ENCODE measurements around the gene SAMD14.

Gene SAMD14

DNA sequence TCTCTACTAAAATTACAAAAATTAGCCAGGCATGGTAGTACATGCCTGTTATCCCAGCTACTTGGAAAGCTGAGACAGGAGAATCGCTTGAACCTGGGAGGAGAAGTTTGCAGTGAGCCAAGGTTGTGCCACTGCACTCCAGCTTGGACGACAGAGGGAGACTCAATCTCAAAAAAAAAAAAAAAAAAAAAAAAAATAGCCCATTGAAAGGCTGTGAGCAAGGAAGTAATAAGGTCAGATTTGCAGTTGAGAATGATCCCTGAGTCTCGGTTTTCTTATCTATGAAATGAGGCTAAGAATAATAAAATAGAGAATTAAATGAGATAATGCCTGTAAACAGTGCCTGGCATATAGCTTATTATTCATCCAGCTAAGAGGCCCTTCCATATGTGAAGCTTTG is 36.2 kb downstream of the SAMD14 start:
- DNase-seq (ENCODE audit: low read depth): no peak
- no peak overlapping the region for H3K4me3 ChIP-seq (ENCODE audit: control insufficient read depth, low read depth, low read length)
- TF ChIP-seq, protein P1, sequence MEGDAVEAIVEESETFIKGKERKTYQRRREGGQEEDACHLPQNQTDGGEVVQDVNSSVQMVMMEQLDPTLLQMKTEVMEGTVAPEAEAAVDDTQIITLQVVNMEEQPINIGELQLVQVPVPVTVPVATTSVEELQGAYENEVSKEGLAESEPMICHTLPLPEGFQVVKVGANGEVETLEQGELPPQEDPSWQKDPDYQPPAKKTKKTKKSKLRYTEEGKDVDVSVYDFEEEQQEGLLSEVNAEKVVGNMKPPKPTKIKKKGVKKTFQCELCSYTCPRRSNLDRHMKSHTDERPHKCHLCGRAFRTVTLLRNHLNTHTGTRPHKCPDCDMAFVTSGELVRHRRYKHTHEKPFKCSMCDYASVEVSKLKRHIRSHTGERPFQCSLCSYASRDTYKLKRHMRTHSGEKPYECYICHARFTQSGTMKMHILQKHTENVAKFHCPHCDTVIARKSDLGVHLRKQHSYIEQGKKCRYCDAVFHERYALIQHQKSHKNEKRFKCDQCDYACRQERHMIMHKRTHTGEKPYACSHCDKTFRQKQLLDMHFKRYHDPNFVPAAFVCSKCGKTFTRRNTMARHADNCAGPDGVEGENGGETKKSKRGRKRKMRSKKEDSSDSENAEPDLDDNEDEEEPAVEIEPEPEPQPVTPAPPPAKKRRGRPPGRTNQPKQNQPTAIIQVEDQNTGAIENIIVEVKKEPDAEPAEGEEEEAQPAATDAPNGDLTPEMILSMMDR (IDR thresholded peaks at IDR 0.05; ENCODE audit: control insufficient read depth, insufficient read depth, low read depth, low read length, missing control alignments): no peak

DNA sequence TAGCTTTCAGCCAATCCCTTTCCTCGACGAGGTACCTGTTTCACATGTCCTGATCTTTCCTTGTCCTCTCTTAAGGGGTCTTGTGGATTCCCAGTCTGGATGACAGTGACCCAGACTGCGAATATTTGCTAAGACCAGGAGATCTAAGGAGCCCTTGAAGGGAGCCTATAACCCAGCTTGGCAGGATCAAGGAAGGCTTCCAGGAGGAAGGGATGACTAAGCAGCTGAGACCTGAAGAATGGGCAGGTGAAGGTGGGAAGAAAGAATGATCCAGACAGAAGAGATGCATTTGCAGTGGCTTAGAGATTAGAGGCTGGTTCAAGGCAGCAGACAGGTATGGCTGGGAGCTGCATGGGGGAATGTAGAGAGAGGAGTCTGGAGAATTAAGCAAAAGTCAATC is 36.7 kb downstream of the SAMD14 start:
- H3K4me3 ChIP-seq (ENCODE audit: control insufficient read depth, low read depth, low read length): no peak overlapping the region
- TF ChIP-seq, protein P1 (IDR thresholded peaks at IDR 0.05; ENCODE audit: control insufficient read depth, insufficient read depth, low read depth, low read length, missing control alignments): no peak
- DNase-seq (ENCODE audit: low read depth): no peak

DNA sequence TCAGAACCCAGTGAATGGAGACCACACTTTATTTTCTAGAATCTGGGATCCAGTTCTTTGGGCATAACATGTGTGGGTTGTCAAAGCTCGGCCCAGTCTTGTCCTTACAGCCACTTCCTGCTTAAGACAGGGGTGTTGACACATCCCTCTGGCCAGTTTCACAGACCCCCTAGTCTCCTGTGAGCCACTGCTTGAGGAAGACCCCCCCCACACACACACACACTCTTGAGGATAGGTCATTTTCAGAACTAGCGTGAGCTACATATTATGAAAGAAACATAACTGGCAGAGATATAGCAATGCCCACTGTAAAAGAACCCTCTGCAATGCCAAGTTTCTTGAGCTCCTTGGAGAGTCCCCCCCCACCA is 38.1 kb downstream of the SAMD14 start:
- H3K4me3 ChIP-seq (ENCODE audit: control insufficient read depth, low read depth, low read length): no peak overlapping the region
- TF ChIP-seq, protein P1 (IDR thresholded peaks at IDR 0.05; ENCODE audit: control insufficient read depth, insufficient read depth, low read depth, low read length, missing control alignments): no peak
- DNase-seq (ENCODE audit: low read depth): no peak

DNA sequence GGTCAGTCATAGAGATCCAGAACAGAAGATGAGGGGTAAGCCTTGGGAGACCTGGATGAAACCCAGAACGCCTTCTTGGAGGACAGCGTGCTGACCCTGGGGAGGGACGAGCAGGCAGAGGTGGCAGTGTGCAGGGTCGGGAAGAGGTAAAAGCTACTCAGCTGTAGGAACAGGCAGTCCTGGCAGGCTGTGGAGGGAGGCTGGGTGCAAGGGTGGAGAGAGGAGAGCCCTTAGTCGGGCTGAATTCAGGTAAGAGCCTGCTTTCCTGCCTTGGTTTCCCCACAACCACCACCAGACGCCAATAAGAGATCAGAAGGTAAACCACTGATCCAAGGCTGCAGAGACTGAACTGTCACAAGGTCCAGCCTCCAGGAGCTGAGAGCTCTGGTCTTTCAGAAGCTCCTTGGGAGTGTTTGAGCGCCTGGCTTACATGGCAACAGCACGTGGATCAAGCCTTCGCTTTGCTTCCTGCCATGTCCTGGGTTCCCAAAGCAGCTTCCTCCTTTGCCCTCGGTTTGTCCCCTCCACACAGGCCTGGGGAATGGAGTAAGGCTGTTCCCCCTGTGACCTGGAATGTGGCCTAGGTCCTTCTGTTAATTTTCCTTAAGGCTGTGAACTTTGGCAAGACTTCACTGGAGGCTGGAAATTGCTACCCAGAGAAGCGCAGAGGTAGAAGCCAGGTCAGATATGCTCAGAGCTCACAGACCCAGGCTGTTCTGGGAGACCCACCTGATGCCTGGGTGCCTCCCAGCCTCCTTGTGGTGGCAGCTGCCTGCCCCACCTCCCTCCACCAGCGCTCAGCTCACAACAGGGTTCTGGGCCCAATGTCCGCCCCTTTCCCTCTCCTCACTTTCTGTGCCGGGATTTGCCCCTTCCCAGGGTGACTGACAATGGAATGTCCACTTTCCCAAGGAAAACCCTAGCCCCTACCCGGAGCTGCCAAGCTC is 38.7 kb downstream of the SAMD14 start:
- no peak for DNase-seq (ENCODE audit: low read depth)
- TF ChIP-seq, protein P1 (IDR thresholded peaks at IDR 0.05; ENCODE audit: control insufficient read depth, insufficient read depth, low read depth, low read length, missing control alignments): no peak
- H3K4me3 ChIP-seq (ENCODE audit: control insufficient read depth, low read depth, low read length): no peak overlapping the region

DNA sequence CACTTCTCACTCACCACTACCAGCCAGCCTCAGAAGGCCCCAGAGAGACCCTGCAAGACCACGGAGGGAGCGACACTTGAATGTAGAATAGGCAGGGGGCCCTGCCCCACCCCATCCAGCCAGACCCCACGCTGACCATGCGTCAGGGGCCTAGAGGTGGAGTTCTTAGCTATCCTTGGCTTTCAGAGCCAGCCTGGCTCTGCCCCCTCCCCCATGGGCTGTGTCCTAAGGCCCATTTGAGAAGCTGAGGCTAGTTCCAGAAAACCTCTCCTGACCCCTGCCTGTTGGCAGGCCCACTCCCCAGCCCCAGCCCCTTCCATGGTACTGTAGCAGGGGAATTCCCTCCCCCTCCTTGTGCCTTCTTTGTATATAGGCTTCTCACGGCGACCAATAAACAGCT is 39.9 kb downstream of the SAMD14 start:
- H3K4me3 ChIP-seq (ENCODE audit: control insufficient read depth, low read depth, low read length): no peak overlapping the region
- no peak for DNase-seq (ENCODE audit: low read depth)
- TF ChIP-seq, protein P1 (IDR thresholded peaks at IDR 0.05; ENCODE audit: control insufficient read depth, insufficient read depth, low read depth, low read length, missing control alignments): no peak

DNA sequence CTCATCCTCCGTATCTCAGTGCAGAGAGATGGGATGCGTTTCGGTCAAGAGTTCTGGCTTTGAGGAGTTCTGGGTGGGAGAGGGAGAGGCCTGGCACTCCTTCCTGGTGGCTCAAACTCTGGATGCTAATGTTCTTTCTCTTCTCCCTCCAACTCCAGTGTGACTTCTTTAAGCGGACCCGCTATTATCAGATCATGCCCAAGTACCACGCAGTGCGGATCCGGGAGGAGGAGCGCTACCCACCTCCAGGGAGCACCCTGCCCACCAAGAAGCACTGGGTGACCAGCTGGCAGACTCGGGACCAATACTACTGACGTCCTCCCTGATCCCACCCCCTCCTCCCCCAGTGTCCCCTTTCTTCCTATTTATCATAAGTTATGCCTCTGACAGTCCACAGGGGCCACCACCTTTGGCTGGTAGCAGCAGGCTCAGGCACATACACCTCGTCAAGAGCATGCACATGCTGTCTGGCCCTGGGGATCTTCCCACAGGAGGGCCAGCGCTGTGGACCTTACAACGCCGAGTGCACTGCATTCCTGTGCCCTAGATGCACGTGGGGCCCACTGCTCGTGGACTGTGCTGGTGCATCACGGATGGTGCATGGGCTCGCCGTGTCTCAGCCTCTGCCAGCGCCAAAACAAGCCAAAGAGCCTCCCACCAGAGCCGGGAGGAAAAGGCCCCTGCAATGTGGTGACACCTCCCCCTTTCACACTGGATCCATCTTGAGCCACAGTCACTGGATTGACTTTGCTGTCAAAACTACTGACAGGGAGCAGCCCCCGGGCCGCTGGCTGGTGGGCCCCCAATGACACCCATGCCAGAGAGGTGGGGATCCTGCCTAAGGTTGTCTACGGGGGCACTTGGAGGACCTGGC is 40.8 kb downstream of the SAMD14 start:
- TF ChIP-seq, protein P1 (IDR thresholded peaks at IDR 0.05; ENCODE audit: control insufficient read depth, insufficient read depth, low read depth, low read length, missing control alignments): no peak
- H3K4me3 ChIP-seq (ENCODE audit: control insufficient read depth, low read depth, low read length): no peak overlapping the region
- no peak for DNase-seq (ENCODE audit: low read depth)
